OCI-LY7 (cell line): ENCODE measurements around the gene NOTCH2.

Experiments
- CTCF ChIP-seq: fragments of 200-600 bp; sonication (generic); conservative IDR thresholded peaks from 2 replicates; pipeline ENCODE4 v1.5.1; 2014; ENCODE audit warnings: mild to moderate bottlenecking, antibody characterized with exemption, low read length, moderate library complexity, mixed read lengths
- EZH2phosphoT487 ChIP-seq: fragments of 200-600 bp; sonication (generic); IDR thresholded peaks from 2 replicates; pipeline ENCODE4 v1.6.1; 2018; ENCODE audit warnings: low read depth, borderline replicate concordance, mild to moderate bottlenecking, mixed run types, antibody characterized with exemption, low read length, moderate library complexity, mixed read lengths

DNA sequence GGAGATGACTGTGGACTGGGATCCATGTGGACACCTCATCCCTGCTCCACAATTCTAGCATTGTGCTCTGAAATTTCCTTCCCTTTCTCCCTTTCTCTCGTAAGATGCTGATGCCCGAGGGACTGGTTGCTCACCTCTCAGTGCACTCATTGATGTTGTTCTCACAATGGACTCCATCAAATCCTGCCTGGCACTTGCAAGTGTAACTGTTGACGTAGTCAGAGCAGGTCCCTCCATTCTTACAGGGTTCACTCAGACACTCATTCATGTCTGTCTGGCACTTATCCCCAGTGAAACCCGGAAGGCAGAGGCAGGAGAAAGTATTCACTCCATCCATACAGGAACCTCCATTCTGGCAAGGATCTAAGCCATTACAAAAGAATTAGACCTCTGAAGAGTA is 128.1 kb downstream of the NOTCH2 start:
- TF ChIP-seq CTCF, result no peak
- TF ChIP-seq EZH2phosphoT487, result no peak
